ENCODE measurements around the gene HORMAD1. TPM values are rescaled to one million over a fixed set of nuclear protein-coding genes. Genes with fewer than 3 reads are reported as not detected.
"Not testable (repeated sequence)": the region's sequence is repeated elsewhere in the genome, so short reads cannot be mapped to it uniquely, and the experiment has no call there.

HORMAD1 gene
- total and polyA plus RNA-seq, 2 donors = 0.23 to 0.57 TPM

GRCh38 chr1:150709031-150709430 lies 11.7 kb downstream of the HORMAD1 start:
- not testable (repeated sequence) for H3K27me3 ChIP-seq (ENCODE audit: control insufficient read depth in 2 of 2, insufficient read depth in 1 of 2, low read length in 1 of 2); H3K4me1 ChIP-seq (ENCODE audit: control insufficient read depth in 2 of 2, insufficient read depth in 2 of 2, low read length in 2 of 2); H3K27ac ChIP-seq (ENCODE audit: low read depth in 1 of 2, low read length in 1 of 2); H3K4me3 ChIP-seq (ENCODE audit: low read length in 2 of 2); H3K36me3 ChIP-seq (ENCODE audit: control insufficient read depth in 2 of 2, insufficient read depth in 2 of 2, low read length in 1 of 2); DNase-seq (ENCODE audit: low read depth in 6 of 9, low spot score in 9 of 9); H3K9me3 ChIP-seq (ENCODE audit: control insufficient read depth in 2 of 2, insufficient read depth in 1 of 2, low read length in 1 of 2)
- 96% methylated on average over 1 of the region's 1 CpG for WGBS

GRCh38 chr1:150708595-150708994 lies 12.1 kb downstream of the HORMAD1 start:
- no peak for DNase-seq (ENCODE audit: low read depth in 6 of 9, low spot score in 9 of 9)
- Histone ChIP-seq H3K27me3 (ENCODE audit: control insufficient read depth in 2 of 2, insufficient read depth in 1 of 2, low read length in 1 of 2) (no peaks in the 10 kb centered on the region), H3K36me3 (ENCODE audit: control insufficient read depth in 2 of 2, insufficient read depth in 2 of 2, low read length in 1 of 2) (no peaks in the 10 kb centered on the region), H3K9me3 (ENCODE audit: control insufficient read depth in 2 of 2, insufficient read depth in 1 of 2, low read length in 1 of 2) (no peaks in the 10 kb centered on the region), H3K27ac (ENCODE audit: low read depth in 1 of 2, low read length in 1 of 2) (no peak overlapping the region), H3K4me3 (ENCODE audit: low read length in 2 of 2) (no peak overlapping the region), H3K4me1 (ENCODE audit: control insufficient read depth in 2 of 2, insufficient read depth in 2 of 2, low read length in 2 of 2) (no peaks in the 10 kb centered on the region)
- WGBS = 98% methylated on average over 2 of the region's 2 CpGs

GRCh38 chr1:150706091-150706490 lies 14.6 kb downstream of the HORMAD1 start:
- no peak overlapping the region for H3K27ac ChIP-seq (ENCODE audit: low read depth in 1 of 2, low read length in 1 of 2)
- no peaks in the 10 kb centered on the region for H3K36me3 ChIP-seq (ENCODE audit: control insufficient read depth in 2 of 2, insufficient read depth in 2 of 2, low read length in 1 of 2)
- DNase-seq (ENCODE audit: low read depth in 6 of 9, low spot score in 9 of 9) = no peak
- 95% methylated on average over 1 of the region's 1 CpG for WGBS
- H3K27me3 ChIP-seq (ENCODE audit: control insufficient read depth in 2 of 2, insufficient read depth in 1 of 2, low read length in 1 of 2) = no peaks in the 10 kb centered on the region
- H3K4me3 ChIP-seq (ENCODE audit: low read length in 2 of 2) = no peak overlapping the region
- no peaks in the 10 kb centered on the region for H3K4me1 ChIP-seq (ENCODE audit: control insufficient read depth in 2 of 2, insufficient read depth in 2 of 2, low read length in 2 of 2)
- no peaks in the 10 kb centered on the region for H3K9me3 ChIP-seq (ENCODE audit: control insufficient read depth in 2 of 2, insufficient read depth in 1 of 2, low read length in 1 of 2)

- H3K4me1 ChIP-seq (ENCODE audit: control insufficient read depth in 2 of 2, insufficient read depth in 2 of 2, low read length in 2 of 2) = no peaks in the 10 kb centered on the region
- no peak for DNase-seq (ENCODE audit: low read depth in 6 of 9, low spot score in 9 of 9)
- H3K9me3 ChIP-seq (ENCODE audit: control insufficient read depth in 2 of 2, insufficient read depth in 1 of 2, low read length in 1 of 2) = no peaks in the 10 kb centered on the region
- H3K27me3 ChIP-seq (ENCODE audit: control insufficient read depth in 2 of 2, insufficient read depth in 1 of 2, low read length in 1 of 2) = no peaks in the 10 kb centered on the region
- no peak overlapping the region for H3K27ac ChIP-seq (ENCODE audit: low read depth in 1 of 2, low read length in 1 of 2)
- H3K36me3 ChIP-seq (ENCODE audit: control insufficient read depth in 2 of 2, insufficient read depth in 2 of 2, low read length in 1 of 2) = no peaks in the 10 kb centered on the region
- no peak overlapping the region for H3K4me3 ChIP-seq (ENCODE audit: low read length in 2 of 2)
These were observed 17.3 kb downstream of the HORMAD1 start for GRCh38 chr1:150703427-150703826.

GRCh38 chr1:150696995-150697927 lies 23.4 kb downstream of the HORMAD1 start, which contains the start of gene GOLPH3L:
TSS of gene GOLPH3L (minus strand) at chr1:150697154. CDS start at chr1:150694838, 2,316 bp downstream.
- Histone ChIP-seq H3K9me3 (ENCODE audit: control insufficient read depth in 2 of 2, insufficient read depth in 1 of 2, low read length in 1 of 2) (no peaks in the 10 kb centered on the region), H3K27ac (ENCODE audit: low read depth in 1 of 2, low read length in 1 of 2) (peak within 1 kb of the TSS; percentile 75 to 78), H3K27me3 (ENCODE audit: control insufficient read depth in 2 of 2, insufficient read depth in 1 of 2, low read length in 1 of 2) (no peaks in the 10 kb centered on the region), H3K4me3 (ENCODE audit: low read length in 2 of 2) (peak within 1 kb of the TSS; percentile 84 to 85), H3K36me3 (ENCODE audit: control insufficient read depth in 2 of 2, insufficient read depth in 2 of 2, low read length in 1 of 2) (peaks cover 3 to 20% of the 10 kb centered on the region in 2 donors), H3K4me1 (ENCODE audit: control insufficient read depth in 2 of 2, insufficient read depth in 2 of 2, low read length in 2 of 2) (peaks cover 2 to 3% of the 10 kb centered on the region in 2 donors)
- peak; percentile 86 to 99 (median 96) for DNase-seq (ENCODE audit: low read depth in 6 of 9, low spot score in 9 of 9)
- 2% methylated on average over 18 of the region's 18 CpGs for WGBS

GRCh38 chr1:150696590-150696989 lies 24.1 kb downstream of the HORMAD1 start:
- DNase-seq (ENCODE audit: low read depth in 6 of 9, low spot score in 9 of 9) = peak in 1 of 9 donors; percentile 14
- Histone ChIP-seq H3K27me3 (ENCODE audit: control insufficient read depth in 2 of 2, insufficient read depth in 1 of 2, low read length in 1 of 2) (no peaks in the 10 kb centered on the region), H3K9me3 (ENCODE audit: control insufficient read depth in 2 of 2, insufficient read depth in 1 of 2, low read length in 1 of 2) (no peaks in the 10 kb centered on the region), H3K36me3 (ENCODE audit: control insufficient read depth in 2 of 2, insufficient read depth in 2 of 2, low read length in 1 of 2) (peaks cover 4 to 21% of the 10 kb centered on the region in 2 donors), H3K4me1 (ENCODE audit: control insufficient read depth in 2 of 2, insufficient read depth in 2 of 2, low read length in 2 of 2) (peaks cover 2 to 3% of the 10 kb centered on the region in 2 donors), H3K4me3 (ENCODE audit: low read length in 2 of 2) (peak overlapping the region; percentile 84 to 85), H3K27ac (ENCODE audit: low read depth in 1 of 2, low read length in 1 of 2) (peak overlapping the region; percentile 75 to 78)
- 1% methylated on average over 6 of the region's 6 CpGs for WGBS

GRCh38 chr1:150696162-150696561 lies 24.5 kb downstream of the HORMAD1 start:
- WGBS = 34% methylated on average over 1 of the region's 1 CpG
- peak in 1 of 9 donors; percentile 2 for DNase-seq (ENCODE audit: low read depth in 6 of 9, low spot score in 9 of 9)
- Histone ChIP-seq H3K4me3 (ENCODE audit: low read length in 2 of 2) (peak overlapping the region; percentile 84 to 85), H3K9me3 (ENCODE audit: control insufficient read depth in 2 of 2, insufficient read depth in 1 of 2, low read length in 1 of 2) (no peaks in the 10 kb centered on the region), H3K27ac (ENCODE audit: low read depth in 1 of 2, low read length in 1 of 2) (no peak overlapping the region), H3K36me3 (ENCODE audit: control insufficient read depth in 2 of 2, insufficient read depth in 2 of 2, low read length in 1 of 2) (peaks cover 4 to 21% of the 10 kb centered on the region in 2 donors), H3K4me1 (ENCODE audit: control insufficient read depth in 2 of 2, insufficient read depth in 2 of 2, low read length in 2 of 2) (peaks cover 2 to 3% of the 10 kb centered on the region in 2 donors), H3K27me3 (ENCODE audit: control insufficient read depth in 2 of 2, insufficient read depth in 1 of 2, low read length in 1 of 2) (no peaks in the 10 kb centered on the region)

- Histone ChIP-seq H3K27ac (ENCODE audit: low read depth in 1 of 2, low read length in 1 of 2) (no peak overlapping the region), H3K4me3 (ENCODE audit: low read length in 2 of 2) (no peak overlapping the region), H3K27me3 (ENCODE audit: control insufficient read depth in 2 of 2, insufficient read depth in 1 of 2, low read length in 1 of 2) (no peaks in the 10 kb centered on the region), H3K4me1 (ENCODE audit: control insufficient read depth in 2 of 2, insufficient read depth in 2 of 2, low read length in 2 of 2) (peaks cover 2 to 3% of the 10 kb centered on the region in 2 donors), H3K9me3 (ENCODE audit: control insufficient read depth in 2 of 2, insufficient read depth in 1 of 2, low read length in 1 of 2) (no peaks in the 10 kb centered on the region), H3K36me3 (ENCODE audit: control insufficient read depth in 2 of 2, insufficient read depth in 2 of 2, low read length in 1 of 2) (peaks cover 4 to 28% of the 10 kb centered on the region in 2 donors)
- no peak for DNase-seq (ENCODE audit: low read depth in 6 of 9, low spot score in 9 of 9)
- 95% methylated on average over 4 of the region's 4 CpGs for WGBS
These were observed 25.1 kb downstream of the HORMAD1 start for GRCh38 chr1:150695561-150695960.

- peaks cover 2 to 3% of the 10 kb centered on the region in 2 donors for H3K4me1 ChIP-seq (ENCODE audit: control insufficient read depth in 2 of 2, insufficient read depth in 2 of 2, low read length in 2 of 2)
These were observed 28.0 kb downstream of the HORMAD1 start for GRCh38 chr1:150692720-150693119.

More at GRCh38 chr1:150692720-150693119, 28.0 kb downstream of the HORMAD1 start:
- 94% methylated on average over 3 of the region's 3 CpGs for WGBS
- Histone ChIP-seq H3K27me3 (ENCODE audit: control insufficient read depth in 2 of 2, insufficient read depth in 1 of 2, low read length in 1 of 2) (no peaks in the 10 kb centered on the region), H3K9me3 (ENCODE audit: control insufficient read depth in 2 of 2, insufficient read depth in 1 of 2, low read length in 1 of 2) (no peaks in the 10 kb centered on the region), H3K27ac (ENCODE audit: low read depth in 1 of 2, low read length in 1 of 2) (no peak overlapping the region), H3K36me3 (ENCODE audit: control insufficient read depth in 2 of 2, insufficient read depth in 2 of 2, low read length in 1 of 2) (peaks cover 9 to 40% of the 10 kb centered on the region in 2 donors), H3K4me3 (ENCODE audit: low read length in 2 of 2) (no peak overlapping the region)
- DNase-seq (ENCODE audit: low read depth in 6 of 9, low spot score in 9 of 9) = no peak
